ENCODE results near the gene TUFM.
"Not testable (repeated sequence)": the region's sequence is repeated elsewhere in the genome, so short reads cannot be mapped to it uniquely, and the experiment has no call there.

TUFM gene

GRCh38 chr16:28846080-28846932 is at the start of gene TUFM:
TUFM (minus strand) TSS chr16:28846348; CDS start chr16:28846269, 79 bp downstream.
- DNase-seq (ENCODE audit: low spot score in 2 of 2): peak; percentile 98
- Histone ChIP-seq H3K27me3 (ENCODE audit: low read depth) (no peaks in the 10 kb centered on the region), H3K36me3 (replicated peaks) (peaks cover 42% of the 10 kb centered on the region), H3K9me3 (no peaks in the 10 kb centered on the region), H3K4me1 (peaks cover 4% of the 10 kb centered on the region), H3K4me3 (peak within 1 kb of the TSS; percentile 100)
- in situ Hi-C loops (cut with MboI; ENCODE audit: low sequenced_read_pairs): loop anchor here (5.0 kb wide), 1 partner anchor 101 kb away; no protein-coding TSS in a partner anchor

- in situ Hi-C loops (cut with MboI; ENCODE audit: low sequenced_read_pairs): no loop called here
These were observed 49.5 kb upstream of the TUFM start for GRCh38 chr16:28895609-28896008.

GRCh38 chr16:28893291-28893690 is 47.1 kb upstream of the TUFM start:
- no peak overlapping the region for H3K4me3 ChIP-seq
- H3K4me1 ChIP-seq: no peaks in the 10 kb centered on the region
- no peaks in the 10 kb centered on the region for H3K36me3 ChIP-seq (replicated peaks)
- DNase-seq (ENCODE audit: low spot score in 2 of 2): no peak
- H3K9me3 ChIP-seq: no peaks in the 10 kb centered on the region
- no peaks in the 10 kb centered on the region for H3K27me3 ChIP-seq (ENCODE audit: low read depth)
- in situ Hi-C loops (cut with MboI; ENCODE audit: low sequenced_read_pairs): no loop called here

More at GRCh38 chr16:28895609-28896008, 49.5 kb upstream of the TUFM start:
- H3K4me1 ChIP-seq: no peaks in the 10 kb centered on the region
- H3K9me3 ChIP-seq: no peaks in the 10 kb centered on the region
- no peak overlapping the region for H3K4me3 ChIP-seq
- DNase-seq (ENCODE audit: low spot score in 2 of 2): no peak
- H3K36me3 ChIP-seq (replicated peaks): no peaks in the 10 kb centered on the region
- H3K27me3 ChIP-seq (ENCODE audit: low read depth): no peaks in the 10 kb centered on the region

GRCh38 chr16:28891964-28892890 is 46.1 kb upstream of the TUFM start:
- Histone ChIP-seq H3K9me3 (no peaks in the 10 kb centered on the region), H3K4me3 (no peak overlapping the region), H3K36me3 (replicated peaks) (no peaks in the 10 kb centered on the region), H3K4me1 (no peaks in the 10 kb centered on the region), H3K27me3 (ENCODE audit: low read depth) (no peaks in the 10 kb centered on the region)
- in situ Hi-C loops (cut with MboI; ENCODE audit: low sequenced_read_pairs): no loop called here
- DNase-seq (ENCODE audit: low spot score in 2 of 2): no peak

- H3K4me3 ChIP-seq; H3K4me1 ChIP-seq; H3K27me3 ChIP-seq (ENCODE audit: low read depth); in situ Hi-C loops (cut with MboI; ENCODE audit: low sequenced_read_pairs); H3K9me3 ChIP-seq; DNase-seq (ENCODE audit: low spot score in 2 of 2); H3K36me3 ChIP-seq (replicated peaks): not testable (repeated sequence)
These were observed 44.2 kb upstream of the TUFM start for GRCh38 chr16:28890355-28890754.

- no peak overlapping the region for H3K4me3 ChIP-seq
- in situ Hi-C loops (cut with MboI; ENCODE audit: low sequenced_read_pairs): no loop called here
- H3K27me3 ChIP-seq (ENCODE audit: low read depth): no peaks in the 10 kb centered on the region
- DNase-seq (ENCODE audit: low spot score in 2 of 2): no peak
- no peaks in the 10 kb centered on the region for H3K36me3 ChIP-seq (replicated peaks)
- no peaks in the 10 kb centered on the region for H3K4me1 ChIP-seq
- no peaks in the 10 kb centered on the region for H3K9me3 ChIP-seq
These were observed 40.8 kb upstream of the TUFM start for GRCh38 chr16:28886945-28887344.

GRCh38 chr16:28884045-28884444 is 37.9 kb upstream of the TUFM start:
- in situ Hi-C loops (cut with MboI; ENCODE audit: low sequenced_read_pairs): no loop called here
- H3K27me3 ChIP-seq (ENCODE audit: low read depth): no peaks in the 10 kb centered on the region
- 0 out of 2 replicates have a peak, but pooled peaks cover 3% of the 10 kb centered on the region for H3K4me1 ChIP-seq

GRCh38 chr16:28883221-28883996 is 37.3 kb upstream of the TUFM start:
- in situ Hi-C loops (cut with MboI; ENCODE audit: low sequenced_read_pairs): no loop called here

More at GRCh38 chr16:28884045-28884444, 37.9 kb upstream of the TUFM start:
- H3K36me3 ChIP-seq (replicated peaks): no peaks in the 10 kb centered on the region
- no peak overlapping the region for H3K4me3 ChIP-seq
- no peak for DNase-seq (ENCODE audit: low spot score in 2 of 2)
- no peaks in the 10 kb centered on the region for H3K9me3 ChIP-seq

GRCh38 chr16:28882551-28883160 is 36.5 kb upstream of the TUFM start:
- no peaks in the 10 kb centered on the region for H3K9me3 ChIP-seq
- no peaks in the 10 kb centered on the region for H3K27me3 ChIP-seq (ENCODE audit: low read depth)
- H3K4me3 ChIP-seq: no peak overlapping the region
- DNase-seq (ENCODE audit: low spot score in 2 of 2): no peak
- in situ Hi-C loops (cut with MboI; ENCODE audit: low sequenced_read_pairs): no loop called here
- no peaks in the 10 kb centered on the region for H3K36me3 ChIP-seq (replicated peaks)
- H3K4me1 ChIP-seq: peaks cover 8% of the 10 kb centered on the region

More at GRCh38 chr16:28883221-28883996, 37.3 kb upstream of the TUFM start:
- no peaks in the 10 kb centered on the region for H3K9me3 ChIP-seq
- no peak overlapping the region for H3K4me3 ChIP-seq
- no peaks in the 10 kb centered on the region for H3K36me3 ChIP-seq (replicated peaks)
- peaks cover 8% of the 10 kb centered on the region for H3K4me1 ChIP-seq
- H3K27me3 ChIP-seq (ENCODE audit: low read depth): no peaks in the 10 kb centered on the region
- DNase-seq (ENCODE audit: low spot score in 2 of 2): no peak

- H3K36me3 ChIP-seq (replicated peaks); H3K9me3 ChIP-seq; DNase-seq (ENCODE audit: low spot score in 2 of 2); H3K4me3 ChIP-seq; H3K4me1 ChIP-seq; H3K27me3 ChIP-seq (ENCODE audit: low read depth); in situ Hi-C loops (cut with MboI; ENCODE audit: low sequenced_read_pairs): not testable (repeated sequence)
These were observed 35.4 kb upstream of the TUFM start for GRCh38 chr16:28881565-28881964.

- H3K36me3 ChIP-seq (replicated peaks): no peaks in the 10 kb centered on the region
- H3K9me3 ChIP-seq: no peaks in the 10 kb centered on the region
- H3K4me1 ChIP-seq: peaks cover 8% of the 10 kb centered on the region
- DNase-seq (ENCODE audit: low spot score in 2 of 2): no peak
- H3K4me3 ChIP-seq: no peak overlapping the region
- H3K27me3 ChIP-seq (ENCODE audit: low read depth): no peaks in the 10 kb centered on the region
- in situ Hi-C loops (cut with MboI; ENCODE audit: low sequenced_read_pairs): no loop called here
These were observed 34.8 kb upstream of the TUFM start for GRCh38 chr16:28880955-28881354.

GRCh38 chr16:28880589-28880915 is 34.4 kb upstream of the TUFM start:
- Histone ChIP-seq H3K4me1 (peaks cover 8% of the 10 kb centered on the region), H3K36me3 (replicated peaks) (no peaks in the 10 kb centered on the region), H3K9me3 (no peaks in the 10 kb centered on the region), H3K4me3 (no peak overlapping the region), H3K27me3 (ENCODE audit: low read depth) (no peaks in the 10 kb centered on the region)
- in situ Hi-C loops (cut with MboI; ENCODE audit: low sequenced_read_pairs): no loop called here
- no peak for DNase-seq (ENCODE audit: low spot score in 2 of 2)

Data from HAP-1 (cell line).